Erythroblast (primary cell): ENCODE data around the gene MRPL50.

Source experiments
- GATA1 ChIP-seq: IDR thresholded peaks from 2 replicates; pipeline ENCODE4 v1.6.1; 2011; ENCODE audit warnings: low read depth, mild to moderate bottlenecking, control low read depth, low read length, moderate library complexity
- POLR2A ChIP-seq: IDR thresholded peaks from 2 replicates; pipeline ENCODE4 v1.6.1; 2011; ENCODE audit warnings: mild to moderate bottlenecking, low read length

DNA sequence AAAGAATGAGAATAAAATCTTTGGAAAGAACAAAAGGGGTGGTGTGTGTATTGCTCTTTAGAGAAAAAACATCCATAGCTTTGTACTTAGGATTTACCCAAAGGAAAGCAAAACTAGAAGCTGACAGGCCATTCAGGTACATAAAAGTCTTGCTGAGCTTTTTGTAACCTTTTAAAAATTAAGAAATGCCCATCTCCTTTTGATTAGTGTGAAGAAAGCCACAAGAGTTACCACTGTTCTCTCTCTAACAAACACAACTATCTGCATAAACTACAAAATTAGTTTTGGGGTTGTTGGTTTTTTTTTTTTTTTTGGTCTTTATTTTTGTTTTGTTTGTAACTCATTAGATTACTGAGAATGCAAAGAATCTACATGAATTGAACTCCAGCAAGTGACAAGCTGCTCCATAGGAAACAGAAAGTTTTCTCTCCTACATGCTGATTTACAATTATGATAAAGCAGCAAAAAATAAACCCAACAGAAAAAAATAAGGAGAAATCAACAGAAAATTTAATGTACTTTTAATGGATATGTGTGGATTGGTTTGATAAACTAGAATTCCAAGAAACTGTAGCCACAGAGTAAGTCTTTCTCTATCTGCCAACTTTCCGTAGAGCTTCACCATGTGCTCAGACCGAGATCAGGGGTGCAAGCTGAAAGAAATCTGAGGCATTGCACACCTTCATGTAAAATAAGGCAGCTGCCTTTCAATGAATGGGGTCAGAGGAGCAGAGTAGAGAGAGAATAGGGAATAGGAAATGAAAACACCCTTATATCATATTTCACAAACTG, 25.9 kb downstream of the MRPL50 start:
- TF ChIP-seq POLR2A (no peak), GATA1 (no peak)
